ENCODE results near the gene DHX32. TPM values are rescaled to one million over a fixed set of nuclear protein-coding genes. Genes with fewer than 3 reads are reported as not detected.

The DHX32 gene
- total RNA-seq, 1 experiment from 2014 or later = 12.0 TPM

DNA sequence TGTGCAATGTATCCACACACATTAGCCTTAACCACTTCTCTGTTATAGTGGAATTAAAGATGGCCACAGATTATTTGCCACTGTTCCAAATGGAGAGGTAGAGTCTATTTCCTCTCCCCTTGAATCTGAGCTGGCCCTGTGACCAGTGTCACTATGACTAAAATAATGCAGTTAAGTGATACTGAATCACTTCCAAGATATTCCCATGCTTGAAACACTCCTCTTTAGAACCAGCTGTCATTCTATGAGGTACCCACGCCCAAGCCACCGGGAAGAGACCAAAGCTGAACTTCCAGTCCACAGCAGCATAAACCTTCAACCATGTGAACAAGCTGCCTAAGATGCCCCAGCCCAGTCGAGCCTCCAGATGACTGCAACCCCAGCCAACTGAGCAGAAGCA is 2.1 kb upstream of the DHX32 start:
- no peak overlapping the region for H2BK15ac ChIP-seq (ENCODE audit: low read depth, low read length)

More for the DNA sequence above, 2.1 kb upstream of the DHX32 start:
- H3K9me3 ChIP-seq (ENCODE audit: control insufficient read depth, low read depth, low read length) = no peaks in the 10 kb centered on the region
- no peak overlapping the region for H4K91ac ChIP-seq (ENCODE audit: insufficient read length, low read depth, low read length)
- no peaks in the 10 kb centered on the region for H3K79me1 ChIP-seq (ENCODE audit: insufficient read depth, low read depth, low read length, poor library complexity, severe bottlenecking)
- H2BK20ac ChIP-seq (ENCODE audit: low read depth, low read length, poor library complexity, severe bottlenecking) = no peak overlapping the region
- no peak for DNase-seq
- WGBS (ENCODE audit: extremely low coverage, insufficient read length, low lambda C conversion rate) = no CpG with 5 or more reads among the region's 3 CpGs
- H3K4me1 Mint-ChIP-seq = peaks cover 27 to 28% of the 10 kb centered on the region in 2 experiments
- H3K56ac ChIP-seq (ENCODE audit: insufficient read length, low read depth, low read length) = no peak overlapping the region
- no peak overlapping the region for H4K8ac ChIP-seq (replicated peaks; ENCODE audit: insufficient read length, low read depth, low read length)
- no peak overlapping the region for H3K4ac ChIP-seq (ENCODE audit: low read depth, low read length)
- H2BK5ac ChIP-seq (ENCODE audit: insufficient read length, low read length) = no peak overlapping the region
- peaks cover 9% of the 10 kb centered on the region for H3K27me3 Mint-ChIP-seq (ENCODE audit: low read depth)
- no peak overlapping the region for H3T11ph ChIP-seq (ENCODE audit: low read length)
- peaks cover 15 to 19% (median 17%) of the 10 kb centered on the region in 3 experiments for H3K36me3 Mint-ChIP-seq (ENCODE audit: insufficient read depth in 1 of 3, low read depth in 3 of 3)
- peaks cover 2% of the 10 kb centered on the region for H3K23me2 ChIP-seq (ENCODE audit: insufficient read length, low read depth, low read length, poor library complexity, severe bottlenecking)
- no peak overlapping the region for H2AFZ ChIP-seq (ENCODE audit: low read length)
- H3K23ac ChIP-seq (ENCODE audit: insufficient read length, low read depth, low read length) = no peak overlapping the region
- H3K4me3 Mint-ChIP-seq = no peak overlapping the region
- no peak overlapping the region for H3K4me2 ChIP-seq (ENCODE audit: insufficient read depth, insufficient read length, low read length)
- H3K27ac ChIP-seq (ENCODE audit: insufficient read length, low read depth, low read length) = no peak overlapping the region
- H3K9ac ChIP-seq (ENCODE audit: extremely low read depth, insufficient read length, low read length) = no peak overlapping the region
- H2BK12ac ChIP-seq (ENCODE audit: insufficient read length, low read depth, low read length) = no peak overlapping the region
- no peak overlapping the region for H4K5ac ChIP-seq (ENCODE audit: insufficient read length, low read depth, low read length)
- TF ChIP-seq, protein P1, sequence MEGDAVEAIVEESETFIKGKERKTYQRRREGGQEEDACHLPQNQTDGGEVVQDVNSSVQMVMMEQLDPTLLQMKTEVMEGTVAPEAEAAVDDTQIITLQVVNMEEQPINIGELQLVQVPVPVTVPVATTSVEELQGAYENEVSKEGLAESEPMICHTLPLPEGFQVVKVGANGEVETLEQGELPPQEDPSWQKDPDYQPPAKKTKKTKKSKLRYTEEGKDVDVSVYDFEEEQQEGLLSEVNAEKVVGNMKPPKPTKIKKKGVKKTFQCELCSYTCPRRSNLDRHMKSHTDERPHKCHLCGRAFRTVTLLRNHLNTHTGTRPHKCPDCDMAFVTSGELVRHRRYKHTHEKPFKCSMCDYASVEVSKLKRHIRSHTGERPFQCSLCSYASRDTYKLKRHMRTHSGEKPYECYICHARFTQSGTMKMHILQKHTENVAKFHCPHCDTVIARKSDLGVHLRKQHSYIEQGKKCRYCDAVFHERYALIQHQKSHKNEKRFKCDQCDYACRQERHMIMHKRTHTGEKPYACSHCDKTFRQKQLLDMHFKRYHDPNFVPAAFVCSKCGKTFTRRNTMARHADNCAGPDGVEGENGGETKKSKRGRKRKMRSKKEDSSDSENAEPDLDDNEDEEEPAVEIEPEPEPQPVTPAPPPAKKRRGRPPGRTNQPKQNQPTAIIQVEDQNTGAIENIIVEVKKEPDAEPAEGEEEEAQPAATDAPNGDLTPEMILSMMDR (conservative IDR thresholded peaks at IDR 0.05) = no peak
- H3K27me3 ChIP-seq (ENCODE audit: insufficient read depth, low read length) = no peaks in the 10 kb centered on the region
- no peak overlapping the region for H2AK5ac ChIP-seq (ENCODE audit: insufficient read length, low read length)
- H3K18ac ChIP-seq (ENCODE audit: insufficient read length, low read depth, low read length) = no peak overlapping the region
- no peak overlapping the region for H3K14ac ChIP-seq (ENCODE audit: insufficient read depth, low read length)
- no peaks in the 10 kb centered on the region for H4K20me1 ChIP-seq (ENCODE audit: control insufficient read depth, insufficient read depth, insufficient read length)
- H3K27ac Mint-ChIP-seq = no peak overlapping the region
- H3K4me1 ChIP-seq (ENCODE audit: insufficient read depth, low read length) = peaks cover 7% of the 10 kb centered on the region
- peaks cover 2 to 5% of the 10 kb centered on the region in 2 experiments; a peak in 3 of 5 replicates for H3K9me3 Mint-ChIP-seq
- H2BK120ac ChIP-seq (ENCODE audit: low read depth, low read length, poor library complexity, severe bottlenecking) = no peak overlapping the region
- no peaks in the 10 kb centered on the region for H3K79me2 ChIP-seq (ENCODE audit: insufficient read depth, low read length)
